KBM-7 (cell line): ENCODE measurements around the gene ST8SIA6.

Experiments
- DNase-seq: peaks from one replicate; pipeline ENCODE4 v3.0.0-alpha.2; 2015
- in situ Hi-C: fragments of 300-500 bp; cut with MboI; formaldehyde crosslinking; loops from 2 replicates; pipeline ENCODE4 v1.14.3; 2020; ENCODE audit warnings: low sequenced_read_pairs, low pct_unique_long_range_greater_than_20kb, mixed read lengths

The ST8SIA6 gene

GRCh38 chr10:17309435-17309834 lies 145.0 kb downstream of the ST8SIA6 start:
- in situ Hi-C loops = no loop called here
- no peak for DNase-seq

- in situ Hi-C loops = no loop called here
Measured at GRCh38 chr10:17307123-17307522, 147.3 kb downstream of the ST8SIA6 start.

GRCh38 chr10:17292375-17292774 lies 162.0 kb downstream of the ST8SIA6 start:
- in situ Hi-C loops = no loop called here
- no peak for DNase-seq

More at GRCh38 chr10:17307123-17307522, 147.3 kb downstream of the ST8SIA6 start:
- no peak for DNase-seq

DNA sequence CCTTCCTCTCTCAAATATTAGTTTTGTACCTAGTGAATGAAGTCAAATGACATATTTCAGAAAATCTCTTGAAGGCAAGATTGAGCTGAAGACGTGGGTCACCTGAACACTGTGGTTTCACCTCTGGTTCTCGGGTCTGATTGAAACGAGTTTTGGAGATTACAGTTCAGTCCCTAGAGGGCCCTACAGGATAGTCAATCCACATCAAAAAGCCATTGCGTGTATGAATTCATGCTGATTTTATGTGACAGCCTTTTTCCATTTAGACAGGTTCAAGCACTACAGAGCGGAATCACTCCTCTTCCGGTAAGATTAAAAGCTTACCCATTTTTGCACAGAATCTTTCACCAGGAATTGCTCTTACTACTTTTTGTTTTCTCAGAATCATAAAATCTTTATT lies 164.2 kb downstream of the ST8SIA6 start:
- in situ Hi-C loops = no loop called here
- peak; percentile 45 for DNase-seq

DNA sequence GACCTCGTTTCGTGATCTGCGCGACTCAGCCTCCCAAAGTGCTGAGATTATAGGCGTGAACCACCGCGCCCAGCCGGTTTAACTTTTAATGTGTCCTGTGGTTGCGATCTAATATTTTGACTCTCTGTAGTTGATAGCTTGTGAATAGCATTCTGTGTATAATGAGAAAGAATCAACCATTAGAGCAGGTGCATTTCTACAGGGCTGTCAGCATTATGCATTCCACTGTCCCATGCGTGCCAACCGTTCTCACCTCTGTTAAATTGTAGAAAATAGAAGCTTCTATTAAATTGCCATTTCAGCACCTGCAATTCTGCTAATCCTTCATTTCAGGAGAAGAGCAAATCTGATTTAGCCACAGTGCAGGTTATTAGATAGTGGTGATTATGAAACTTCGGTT lies 164.6 kb downstream of the ST8SIA6 start:
- no peak for DNase-seq
- in situ Hi-C loops = no loop called here

- in situ Hi-C loops = no loop called here
- DNase-seq = no peak
Measured at GRCh38 chr10:17286562-17287550, 167.5 kb downstream of the ST8SIA6 start.

DNA sequence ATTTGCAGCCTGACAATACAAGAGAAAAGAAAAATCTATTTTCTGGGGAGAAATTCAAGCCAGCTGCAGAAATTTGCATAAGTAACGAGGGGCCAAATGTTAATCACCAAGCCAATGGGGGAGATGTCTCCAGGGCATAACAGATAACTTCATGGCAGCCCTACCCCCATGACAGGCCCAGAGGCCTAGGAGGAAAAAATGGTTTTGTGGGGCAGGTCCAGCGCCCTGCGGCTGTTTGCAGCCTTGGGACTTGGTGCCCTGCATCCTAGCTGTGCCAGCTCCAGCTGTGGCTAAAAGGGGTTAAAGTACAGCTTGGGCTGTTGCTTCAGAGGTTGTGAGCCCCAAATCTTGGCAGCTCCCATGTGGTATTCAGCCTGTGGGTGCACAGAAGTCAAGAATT lies 172.1 kb downstream of the ST8SIA6 start:
- in situ Hi-C loops = no loop called here
- no peak for DNase-seq

- in situ Hi-C loops = no loop called here
- no peak for DNase-seq
Measured at GRCh38 chr10:17278607-17279240, 175.7 kb downstream of the ST8SIA6 start.

- DNase-seq = no peak
- in situ Hi-C loops = no loop called here
Measured at GRCh38 chr10:17276756-17277424, 177.5 kb downstream of the ST8SIA6 start.

DNA sequence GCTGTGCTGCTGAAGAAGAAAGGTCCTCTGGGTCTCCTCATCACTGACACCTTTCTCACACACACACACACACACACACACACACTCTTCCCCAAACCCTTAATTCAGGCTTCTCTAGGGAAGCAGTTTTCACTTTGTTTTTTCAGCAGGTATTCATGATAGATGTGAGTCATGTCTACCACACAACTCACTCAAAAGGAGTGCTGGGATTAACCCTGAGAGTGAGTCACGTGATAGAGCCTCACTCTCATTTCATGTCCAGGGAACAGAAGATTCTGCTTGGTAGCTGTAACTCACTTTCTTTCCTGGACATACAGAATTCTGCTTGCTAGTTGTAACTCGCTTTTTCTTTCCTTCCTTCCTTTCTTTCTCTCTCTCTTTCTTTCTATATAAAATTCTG lies 181.0 kb downstream of the ST8SIA6 start:
- in situ Hi-C loops = loop anchor here (25.0 kb wide), 2 partner anchors 436 to 1386 kb away; no protein-coding TSS in a partner anchor
- no peak for DNase-seq

GRCh38 chr10:17272648-17273047 lies 181.7 kb downstream of the ST8SIA6 start:
- no peak for DNase-seq
- in situ Hi-C loops = loop anchor here (25.0 kb wide), 2 partner anchors 435 to 1385 kb away; no protein-coding TSS in a partner anchor
